KG1 (cell line): ENCODE results near the gene RSU1.
"Not testable (repeated sequence)": the region's sequence is repeated elsewhere in the genome, so short reads cannot be mapped to it uniquely, and the experiment has no call there.

Source experiments
- DNase-seq: peaks from one replicate; lab custom pipeline; 2025; lab: John Stamatoyannopoulos, UW

RSU1 gene

GRCh38 chr10:16817125-16818019 is at the start of gene RSU1:
Gene RSU1 (minus strand): TSS chr10:16817424. CDS start chr10:16817081, 343 bp downstream.
- DNase-seq = peak; percentile 99

GRCh38 chr10:16866541-16867275 is 49.5 kb upstream of the RSU1 start:
- DNase-seq = no peak

GRCh38 chr10:16865766-16866165 is 48.5 kb upstream of the RSU1 start:
- no peak for DNase-seq

- DNase-seq = no peak
Observed at GRCh38 chr10:16863766-16864165, 46.5 kb upstream of the RSU1 start.

- no peak for DNase-seq
Observed at GRCh38 chr10:16857419-16857818, 40.2 kb upstream of the RSU1 start.

GRCh38 chr10:16856567-16856966 is 39.3 kb upstream of the RSU1 start:
- no peak for DNase-seq

GRCh38 chr10:16856092-16856491 is 38.9 kb upstream of the RSU1 start:
- no peak for DNase-seq

GRCh38 chr10:16854623-16855022 is 37.4 kb upstream of the RSU1 start:
- no peak for DNase-seq

GRCh38 chr10:16853809-16854208 is 36.6 kb upstream of the RSU1 start:
- DNase-seq = no peak

- DNase-seq = no peak
Observed at GRCh38 chr10:16853201-16853600, 36.0 kb upstream of the RSU1 start.

- DNase-seq = no peak
Observed at GRCh38 chr10:16852624-16853023, 35.4 kb upstream of the RSU1 start.

GRCh38 chr10:16848562-16849154 is 31.4 kb upstream of the RSU1 start:
- DNase-seq = no peak

GRCh38 chr10:16847644-16848043 is 30.4 kb upstream of the RSU1 start:
- DNase-seq = no peak

GRCh38 chr10:16845248-16845647 is 28.0 kb upstream of the RSU1 start:
- DNase-seq = no peak

- peak; percentile 47 for DNase-seq
Observed at GRCh38 chr10:16843252-16843870, 26.1 kb upstream of the RSU1 start.

GRCh38 chr10:16835228-16835627 is 18.0 kb upstream of the RSU1 start:
- no peak for DNase-seq

- no peak for DNase-seq
Observed at GRCh38 chr10:16832351-16833080, 15.3 kb upstream of the RSU1 start.

GRCh38 chr10:16828701-16829175 is 11.5 kb upstream of the RSU1 start:
- no peak for DNase-seq

GRCh38 chr10:16828114-16828568 is 10.9 kb upstream of the RSU1 start:
- DNase-seq = peak; percentile 42

GRCh38 chr10:16827474-16827873 is 10.2 kb upstream of the RSU1 start:
- DNase-seq = not testable (repeated sequence)

- DNase-seq = no peak
Observed at GRCh38 chr10:16822726-16823360, 5.6 kb upstream of the RSU1 start.
